Measurements from ENCODE around the gene FRS3.

Gene FRS3

GRCh38 chr6:41778895-41779294 lies 805 bp downstream of the FRS3 start:
- Histone ChIP-seq H3K4me1 (peaks cover 35 to 50% (median 41%) of the 10 kb centered on the region in 10 experiments), H3K4me3 (peak overlapping the region; percentile 67 to 79 (median 73)), H3K9ac (peak overlapping the region; percentile 73 to 84 (median 82)), H3K4me2 (peak overlapping the region; percentile 93 to 99 (median 97)), H3K36me3 (peaks cover 13 to 30% (median 23%) of the 10 kb centered on the region in 11 experiments), H3K9me3 (replicated peaks in 1 of 11) (no peaks in the 10 kb centered on the region), H3K27me3 (peaks cover 0 to 7% (median 0%) of the 10 kb centered on the region in 11 experiments; a peak in 3 of 22 replicates), H4K20me1 (peaks cover 0 to 7% (median 0%) of the 10 kb centered on the region in 11 experiments; a peak in 2 of 22 replicates), H3K27ac (peak overlapping the region in 4 of 11 experiments; percentile 49 to 73 (median 64); a peak in 4 of 22 replicates)
- no peak for TF ChIP-seq Cebpa-rat (IDR thresholded peaks at IDR 0.05)

- TF ChIP-seq Cebpa-rat (IDR thresholded peaks at IDR 0.05) = no peak
- Histone ChIP-seq H3K36me3 (peaks cover 20 to 39% (median 30%) of the 10 kb centered on the region in 11 experiments), H3K4me2 (peak overlapping the region in 9 of 11 experiments; percentile 8 to 99 (median 96); a peak in 14 of 22 replicates), H3K9me3 (replicated peaks in 1 of 11) (no peaks in the 10 kb centered on the region), H3K27ac (0 out of 22 replicates have a peak overlapping the region, but pooled peaks of 3 of the 11 experiments have one; percentile 2 to 22 (median 18)), H3K4me1 (peaks cover 35 to 48% (median 40%) of the 10 kb centered on the region in 10 experiments), H3K27me3 (peaks cover 0 to 7% (median 0%) of the 10 kb centered on the region in 11 experiments; a peak in 3 of 22 replicates), H4K20me1 (peaks cover 0 to 7% (median 0%) of the 10 kb centered on the region in 11 experiments; a peak in 2 of 22 replicates), H3K4me3 (no peak overlapping the region), H3K9ac (peak overlapping the region in 9 of 11 experiments; percentile 1 to 83 (median 32); a peak in 8 of 22 replicates)
Observed at GRCh38 chr6:41777551-41778285, 2.0 kb downstream of the FRS3 start.

GRCh38 chr6:41775293-41775882 lies 4.3 kb downstream of the FRS3 start:
- Histone ChIP-seq H3K4me3 (no peak overlapping the region), H3K9me3 (replicated peaks in 1 of 11) (no peaks in the 10 kb centered on the region), H3K4me2 (no peak overlapping the region), H3K4me1 (peaks cover 22 to 34% (median 27%) of the 10 kb centered on the region in 10 experiments), H4K20me1 (peaks cover 0 to 7% (median 0%) of the 10 kb centered on the region in 11 experiments; a peak in 3 of 22 replicates), H3K27ac (no peak overlapping the region), H3K27me3 (no peaks in the 10 kb centered on the region), H3K9ac (0 out of 22 replicates have a peak overlapping the region, but pooled peaks of 1 of the 11 experiments have one; percentile 13), H3K36me3 (peaks cover 43 to 62% (median 52%) of the 10 kb centered on the region in 11 experiments)
- TF ChIP-seq Cebpa-rat (IDR thresholded peaks at IDR 0.05) = no peak

GRCh38 chr6:41774841-41775240 lies 4.9 kb downstream of the FRS3 start:
- peaks cover 0 to 7% (median 0%) of the 10 kb centered on the region in 11 experiments; a peak in 3 of 22 replicates for H4K20me1 ChIP-seq
- H3K4me1 ChIP-seq = peaks cover 24 to 34% (median 28%) of the 10 kb centered on the region in 10 experiments
- no peak overlapping the region for H3K4me2 ChIP-seq
- H3K36me3 ChIP-seq = peaks cover 46 to 65% (median 56%) of the 10 kb centered on the region in 11 experiments
- 0 out of 22 replicates have a peak overlapping the region, but pooled peaks of 1 of the 11 experiments have one; percentile 13 for H3K9ac ChIP-seq
- TF ChIP-seq Cebpa-rat (IDR thresholded peaks at IDR 0.05) = no peak
- H3K27ac ChIP-seq = no peak overlapping the region
- H3K9me3 ChIP-seq (replicated peaks in 1 of 11) = no peaks in the 10 kb centered on the region
- H3K27me3 ChIP-seq = no peaks in the 10 kb centered on the region
- H3K4me3 ChIP-seq = no peak overlapping the region

GRCh38 chr6:41771058-41771983 lies 8.4 kb downstream of the FRS3 start:
- Histone ChIP-seq H3K9me3 (replicated peaks in 1 of 11) (no peaks in the 10 kb centered on the region), H3K9ac (no peak overlapping the region), H3K27me3 (no peaks in the 10 kb centered on the region), H3K27ac (no peak overlapping the region), H4K20me1 (peaks cover 0 to 7% (median 0%) of the 10 kb centered on the region in 11 experiments; a peak in 3 of 22 replicates), H3K4me2 (no peak overlapping the region), H3K4me3 (no peak overlapping the region), H3K4me1 (peaks cover 16 to 31% (median 24%) of the 10 kb centered on the region in 10 experiments), H3K36me3 (peaks cover 46 to 64% (median 54%) of the 10 kb centered on the region in 11 experiments)
- TF ChIP-seq Cebpa-rat (IDR thresholded peaks at IDR 0.05) = no peak

GRCh38 chr6:41770381-41771057 lies 9.2 kb downstream of the FRS3 start:
- peaks cover 0 to 5% (median 0%) of the 10 kb centered on the region in 11 experiments; a peak in 3 of 22 replicates for H4K20me1 ChIP-seq
- TF ChIP-seq Cebpa-rat (IDR thresholded peaks at IDR 0.05) = no peak
- no peak overlapping the region for H3K4me3 ChIP-seq
- no peaks in the 10 kb centered on the region for H3K9me3 ChIP-seq (replicated peaks in 1 of 11)
- H3K27ac ChIP-seq = no peak overlapping the region
- peaks cover 12 to 31% (median 24%) of the 10 kb centered on the region in 10 experiments for H3K4me1 ChIP-seq
- H3K36me3 ChIP-seq = peaks cover 46 to 62% (median 52%) of the 10 kb centered on the region in 11 experiments
- H3K27me3 ChIP-seq = no peaks in the 10 kb centered on the region
- no peak overlapping the region; a peak in 1 of 22 replicates for H3K9ac ChIP-seq
- H3K4me2 ChIP-seq = no peak overlapping the region

GRCh38 chr6:41769376-41769775 lies 10.3 kb downstream of the FRS3 start:
- Histone ChIP-seq H4K20me1 (peaks cover 0 to 2% (median 0%) of the 10 kb centered on the region in 11 experiments; a peak in 1 of 22 replicates), H3K27me3 (no peaks in the 10 kb centered on the region), H3K9ac (0 out of 22 replicates have a peak overlapping the region, but pooled peaks of 1 of the 11 experiments have one; percentile 4), H3K4me1 (peaks cover 12 to 31% (median 24%) of the 10 kb centered on the region in 10 experiments), H3K27ac (no peak overlapping the region), H3K4me2 (peak overlapping the region in 9 of 11 experiments; percentile 27 to 57 (median 50); a peak in 6 of 22 replicates), H3K36me3 (peaks cover 35 to 50% (median 40%) of the 10 kb centered on the region in 11 experiments), H3K9me3 (replicated peaks in 1 of 11) (no peaks in the 10 kb centered on the region), H3K4me3 (no peak overlapping the region)
- no peak for TF ChIP-seq Cebpa-rat (IDR thresholded peaks at IDR 0.05)

Measured in BLaER1 treated with 17β-estradiol and CSF1 and Interleukin-3, amounts not matched to agents 10 nM and 100 nM (cell line).